ENCODE data around the gene STAT4.
A peak's percentile ranks its signal among the peaks of the same experiment; 100 is the strongest.
"Not testable (repeated sequence)": the region's sequence is repeated elsewhere in the genome, so short reads cannot be mapped to it uniquely, and the experiment has no call there.

Gene STAT4

DNA sequence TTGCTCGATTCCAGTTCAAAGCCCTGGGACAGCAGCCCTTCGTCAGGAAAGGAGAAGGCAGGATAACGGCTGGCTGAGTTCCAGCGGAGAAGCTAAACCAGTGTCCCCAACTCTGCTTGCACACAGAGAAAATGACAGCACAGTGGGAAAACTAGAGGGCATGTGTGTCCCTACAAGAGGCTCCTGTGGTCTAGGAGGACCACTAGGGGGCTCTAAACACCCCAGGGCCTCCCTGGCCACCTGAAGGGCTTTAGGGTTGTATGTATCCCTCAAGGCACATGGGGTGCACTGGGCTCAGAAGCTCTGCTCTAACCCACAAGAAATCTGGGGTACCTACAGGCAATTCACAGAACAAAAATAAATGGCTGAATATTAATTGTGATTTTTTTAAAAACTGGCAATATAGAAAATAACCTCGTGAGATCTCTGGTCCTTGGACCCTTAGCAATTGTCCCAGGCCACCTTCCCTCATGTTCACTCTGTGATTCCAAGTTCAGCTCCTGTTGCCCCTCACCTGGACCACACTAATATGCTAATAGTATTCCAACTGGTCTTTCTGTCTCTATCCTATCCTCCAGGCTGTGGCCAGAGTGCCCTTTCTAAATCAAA, 154.4 kb downstream of the STAT4 start:
- DNase-seq (ENCODE audit: low spot score), result peak; percentile 32

- DNase-seq (ENCODE audit: low spot score), result not testable (repeated sequence)
Measured at GRCh38 chr2:190995315-190995714, 155.5 kb downstream of the STAT4 start.

- DNase-seq (ENCODE audit: low spot score), result no peak
Measured at GRCh38 chr2:190994148-190994547, 156.6 kb downstream of the STAT4 start.

GRCh38 chr2:190993292-190993643, 157.5 kb downstream of the STAT4 start:
- no peak for DNase-seq (ENCODE audit: low spot score)

DNA sequence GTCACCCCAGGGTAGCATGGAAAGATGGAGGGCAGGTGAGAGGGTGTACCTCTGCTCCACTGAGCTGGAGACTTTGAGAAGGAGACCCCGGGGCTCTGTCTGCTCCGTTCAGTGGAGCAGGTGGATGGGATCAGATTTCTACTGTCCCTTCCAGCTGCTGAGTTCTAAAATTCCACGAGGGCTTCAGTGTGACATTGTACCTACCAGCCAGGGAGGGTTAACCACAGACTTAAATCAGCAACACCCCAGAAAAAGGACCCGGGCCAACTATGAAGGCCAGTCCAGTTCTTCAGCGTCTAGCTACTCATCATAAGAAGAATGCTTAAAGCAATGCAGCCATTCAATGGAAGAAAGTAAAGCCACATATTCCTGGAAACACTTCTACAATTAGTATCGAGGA, 160.7 kb downstream of the STAT4 start:
- DNase-seq (ENCODE audit: low spot score), result no peak

- no peak for DNase-seq (ENCODE audit: low spot score)
Measured at GRCh38 chr2:190988910-190989309, 161.9 kb downstream of the STAT4 start.

- DNase-seq (ENCODE audit: low spot score), result no peak
Measured at GRCh38 chr2:190987938-190988337, 162.9 kb downstream of the STAT4 start.

GRCh38 chr2:190987116-190987515, 163.7 kb downstream of the STAT4 start:
- no peak for DNase-seq (ENCODE audit: low spot score)

GRCh38 chr2:190986221-190986953, 164.4 kb downstream of the STAT4 start:
- DNase-seq (ENCODE audit: low spot score), result no peak

GRCh38 chr2:190984595-190984994, 166.2 kb downstream of the STAT4 start:
- no peak for DNase-seq (ENCODE audit: low spot score)

DNA sequence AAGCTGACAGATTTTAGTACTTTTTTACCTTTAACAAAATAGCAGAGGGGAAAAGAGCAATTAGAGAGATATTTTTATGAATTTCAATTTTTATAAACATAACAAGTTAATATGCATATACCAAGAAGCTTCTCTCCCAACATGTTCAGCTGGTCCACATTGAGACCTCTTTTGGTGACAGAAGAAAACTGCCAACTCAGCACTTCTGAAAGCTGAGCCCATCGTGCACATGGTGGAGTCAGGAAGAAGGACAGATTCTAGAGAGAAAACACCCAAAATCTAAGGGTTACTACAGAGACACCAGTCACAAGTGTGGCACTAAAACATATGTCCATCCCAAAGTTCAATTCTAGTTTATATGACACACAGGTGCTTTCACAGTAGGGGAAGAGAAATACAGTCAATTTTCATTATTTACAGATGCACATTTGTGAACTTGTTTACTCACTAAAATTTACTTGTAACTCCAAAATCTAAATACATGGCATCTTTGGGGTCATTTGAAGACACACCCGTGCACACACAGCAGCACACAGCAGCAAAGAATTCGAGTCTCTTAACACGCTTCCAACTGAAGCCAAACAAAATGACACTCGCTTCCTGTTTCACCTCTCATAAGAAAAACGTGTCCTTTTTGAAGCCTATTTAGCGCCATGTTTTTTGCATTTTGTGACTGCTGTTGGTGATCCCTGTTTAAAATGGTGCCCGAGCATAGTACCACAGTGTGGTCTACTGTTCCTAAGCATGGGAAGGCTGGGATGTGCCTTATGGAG, 168.3 kb downstream of the STAT4 start:
- DNase-seq (ENCODE audit: low spot score), result no peak

DNA sequence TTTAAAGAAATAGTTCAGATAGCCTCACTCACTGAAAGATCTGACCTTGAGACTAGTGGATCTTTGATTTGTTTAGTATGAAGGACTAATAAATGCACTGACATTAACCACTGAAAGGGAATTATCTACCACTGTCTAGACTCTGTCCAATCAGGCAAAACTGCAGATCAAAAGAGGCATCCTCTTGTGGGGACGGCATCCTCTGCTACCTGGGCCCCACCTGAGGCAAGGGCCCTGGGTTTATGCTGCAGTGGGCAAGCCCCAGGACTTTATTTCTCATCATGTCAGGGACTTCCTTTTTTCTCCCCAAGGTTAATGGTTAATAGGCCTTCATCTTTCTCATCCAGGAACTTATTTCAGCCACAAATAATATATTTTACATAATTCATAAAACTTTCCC, 169.1 kb downstream of the STAT4 start:
- DNase-seq (ENCODE audit: low spot score), result no peak

- DNase-seq (ENCODE audit: low spot score), result no peak
Measured at GRCh38 chr2:190981333-190981732, 169.5 kb downstream of the STAT4 start.

DNA sequence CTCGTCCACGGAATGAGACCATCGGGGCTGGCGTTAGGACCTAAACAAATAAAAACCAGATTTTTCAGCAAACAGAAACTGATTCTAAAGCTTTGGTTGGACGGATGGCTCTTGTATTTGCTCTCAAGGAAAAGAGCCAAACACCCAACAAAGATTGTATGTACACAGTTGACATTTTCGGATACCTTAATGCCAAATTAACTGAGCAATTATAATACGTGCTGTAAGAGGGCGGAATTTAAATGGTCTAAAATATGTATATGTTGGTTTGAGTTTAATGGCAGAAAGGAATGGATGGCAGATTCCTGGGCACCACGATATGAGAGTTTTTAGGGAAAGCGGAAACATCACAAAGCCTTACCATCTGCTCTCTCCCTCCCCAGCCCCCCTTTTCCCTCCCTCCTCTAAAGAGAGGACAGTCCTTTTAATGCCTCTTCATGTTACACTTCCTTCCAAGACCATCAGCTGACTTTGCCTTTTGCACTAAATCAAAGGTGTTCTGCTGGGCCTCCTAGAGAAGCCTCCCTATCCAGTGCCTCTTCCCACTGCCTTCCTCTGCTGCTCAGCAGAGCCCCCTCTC, 170.1 kb downstream of the STAT4 start:
- no peak for DNase-seq (ENCODE audit: low spot score)

DNA sequence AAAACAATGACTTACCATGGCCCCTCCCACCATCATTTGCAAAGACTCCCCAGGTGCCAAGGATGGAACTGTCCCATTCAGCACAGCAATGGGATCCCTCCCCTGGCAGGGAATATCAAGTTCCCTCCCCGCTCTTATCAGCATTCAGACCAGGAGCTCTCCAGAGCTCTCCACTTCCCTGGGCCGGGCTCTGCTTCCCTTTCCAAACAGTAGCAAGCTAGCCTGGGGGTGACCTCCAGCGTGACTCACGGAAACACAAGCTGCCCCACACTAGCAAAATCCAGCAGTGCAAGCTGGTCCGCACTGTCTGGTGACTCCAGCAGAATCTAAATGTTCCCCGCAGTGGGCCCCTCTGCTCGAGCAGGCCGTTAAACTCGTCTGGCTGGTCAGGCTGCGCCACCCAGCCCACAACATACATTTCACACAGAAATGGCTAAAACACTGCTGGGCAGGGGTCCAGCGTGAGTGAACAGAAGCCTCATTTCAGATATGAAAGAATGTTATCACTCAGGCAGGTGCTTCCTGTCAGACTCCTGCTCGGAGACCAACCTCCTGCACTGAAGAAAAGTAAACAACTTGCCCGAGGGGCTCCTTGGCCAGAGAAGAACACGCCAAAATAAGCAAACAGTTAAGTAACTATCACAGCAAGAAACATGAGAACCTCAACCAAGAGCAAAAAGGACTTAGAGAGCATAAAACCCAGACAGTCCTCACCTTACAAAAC, 170.7 kb downstream of the STAT4 start:
- DNase-seq (ENCODE audit: low spot score), result no peak

Small RNA genes within 50 kb of the gene (small RNA-seq; reads per million reads assigned to genes)
- 0 reads per million in 2 experiments for gene RNU6-959P

Measured in SK-N-DZ (cell line).